Anterior cingulate cortex (tissue), 58 donors: ENCODE results near the gene VASN.
A peak's percentile ranks its signal among the peaks of the same experiment; 100 is the strongest.
"Not testable (repeated sequence)": the region's sequence is repeated elsewhere in the genome, so short reads cannot be mapped to it uniquely, and the experiment has no call there.

Source experiments
- DNase-seq, 58 donors: peaks; one replicate each; lab custom pipeline; 2025; lab: John Stamatoyannopoulos, UW

The VASN gene

GRCh38 chr16:4393850-4394249, 22.2 kb downstream of the VASN start:
- DNase-seq: not testable (repeated sequence)

- DNase-seq: no peak
Measured at GRCh38 chr16:4395055-4395726, 23.5 kb downstream of the VASN start.

GRCh38 chr16:4399001-4399730, 27.5 kb downstream of the VASN start:
- no peak for DNase-seq

- DNase-seq: no peak
Measured at GRCh38 chr16:4401094-4401501, 29.4 kb downstream of the VASN start.

- DNase-seq: no peak
Measured at GRCh38 chr16:4401510-4401909, 29.9 kb downstream of the VASN start.

GRCh38 chr16:4402439-4403132, 30.9 kb downstream of the VASN start:
- peak in 54 of 58 donors; percentile 19 to 91 (median 64) for DNase-seq

GRCh38 chr16:4403133-4403949, 31.7 kb downstream of the VASN start:
- DNase-seq: no peak

- DNase-seq: peak in 14 of 58 donors; percentile 10 to 44 (median 21)
Measured at GRCh38 chr16:4404247-4404966, 32.8 kb downstream of the VASN start.

- DNase-seq: no peak
Measured at GRCh38 chr16:4404967-4405696, 33.5 kb downstream of the VASN start.

- DNase-seq: no peak
Measured at GRCh38 chr16:4407543-4408322, 36.1 kb downstream of the VASN start.

- DNase-seq: no peak
Measured at GRCh38 chr16:4408323-4408690, 36.7 kb downstream of the VASN start.

- DNase-seq: peak in 17 of 58 donors; percentile 7 to 59 (median 34)
Measured at GRCh38 chr16:4409081-4409932, 37.7 kb downstream of the VASN start.

- peak in 43 of 58 donors; percentile 10 to 81 (median 49) for DNase-seq
Measured at GRCh38 chr16:4410335-4411075, 38.9 kb downstream of the VASN start.

- peak; percentile 35 to 97 (median 86) for DNase-seq
Measured at GRCh38 chr16:4411684-4412083, 40.0 kb downstream of the VASN start.

- DNase-seq: peak in 1 of 58 donors; percentile 45
Measured at GRCh38 chr16:4412159-4412558, 40.5 kb downstream of the VASN start.

GRCh38 chr16:4412854-4413253, 41.2 kb downstream of the VASN start:
- DNase-seq: no peak
